Measurements from ENCODE around the gene CTDP1. TPM values are rescaled to one million over a fixed set of nuclear protein-coding genes. Genes with fewer than 3 reads are reported as not detected.

CTDP1 gene
- total RNA-seq, 2 experiments from 2014 or later = 11.9 to 15.4 TPM

DNA sequence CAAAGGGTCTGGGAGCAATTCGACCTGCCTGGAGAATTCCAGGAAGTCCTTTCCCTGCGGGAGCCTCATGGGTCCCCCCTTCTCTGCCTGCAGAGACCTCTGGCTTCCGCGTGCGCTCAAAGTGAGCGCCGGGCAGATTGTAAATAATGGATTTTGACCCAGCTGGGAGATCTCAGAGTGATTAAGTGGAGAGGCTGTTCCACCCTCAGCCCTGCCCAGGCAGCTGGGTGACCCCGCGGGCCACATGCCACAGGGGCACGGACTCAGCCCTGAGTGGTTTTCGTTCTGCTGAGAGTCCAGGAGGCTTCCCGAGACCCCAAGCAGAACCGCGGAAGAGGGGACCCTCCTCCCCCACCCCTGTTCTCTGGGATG, 119.4 kb downstream of the CTDP1 start:
- Histone ChIP-seq H3K4me2 (ENCODE audit: low read length) (peak overlapping the region; percentile 65), H3K27ac (ENCODE audit: low read depth, low read length, poor library complexity, severe bottlenecking) (peak overlapping the region; percentile 33), H3K9me3 (ENCODE audit: low read length) (no peaks in the 10 kb centered on the region), H2AFZ (ENCODE audit: low read length) (peak overlapping the region; percentile 84; the same call in 1 of the 2 replicates), H3K4me1 (ENCODE audit: insufficient read depth, low read length, poor library complexity, severe bottlenecking) (peaks cover 15% of the 10 kb centered on the region), H3K79me2 (ENCODE audit: insufficient read depth, low read depth, low read length) (no peaks in the 10 kb centered on the region), H4K20me1 (ENCODE audit: insufficient read depth, low read length) (no peaks in the 10 kb centered on the region), H3K36me3 (ENCODE audit: insufficient read depth, low read length) (no peaks in the 10 kb centered on the region), H3K9me2 (ENCODE audit: insufficient read depth, low read length) (no peaks in the 10 kb centered on the region), H3K4me3 (ENCODE audit: low read depth, low read length, poor library complexity, severe bottlenecking) (no peak overlapping the region)
- TF ChIP-seq EZH2phosphoT487 (IDR thresholded peaks at IDR 0.05; ENCODE audit: borderline replicate concordance, low read depth, low read length) = no peak
- TF ChIP-seq, protein P1, sequence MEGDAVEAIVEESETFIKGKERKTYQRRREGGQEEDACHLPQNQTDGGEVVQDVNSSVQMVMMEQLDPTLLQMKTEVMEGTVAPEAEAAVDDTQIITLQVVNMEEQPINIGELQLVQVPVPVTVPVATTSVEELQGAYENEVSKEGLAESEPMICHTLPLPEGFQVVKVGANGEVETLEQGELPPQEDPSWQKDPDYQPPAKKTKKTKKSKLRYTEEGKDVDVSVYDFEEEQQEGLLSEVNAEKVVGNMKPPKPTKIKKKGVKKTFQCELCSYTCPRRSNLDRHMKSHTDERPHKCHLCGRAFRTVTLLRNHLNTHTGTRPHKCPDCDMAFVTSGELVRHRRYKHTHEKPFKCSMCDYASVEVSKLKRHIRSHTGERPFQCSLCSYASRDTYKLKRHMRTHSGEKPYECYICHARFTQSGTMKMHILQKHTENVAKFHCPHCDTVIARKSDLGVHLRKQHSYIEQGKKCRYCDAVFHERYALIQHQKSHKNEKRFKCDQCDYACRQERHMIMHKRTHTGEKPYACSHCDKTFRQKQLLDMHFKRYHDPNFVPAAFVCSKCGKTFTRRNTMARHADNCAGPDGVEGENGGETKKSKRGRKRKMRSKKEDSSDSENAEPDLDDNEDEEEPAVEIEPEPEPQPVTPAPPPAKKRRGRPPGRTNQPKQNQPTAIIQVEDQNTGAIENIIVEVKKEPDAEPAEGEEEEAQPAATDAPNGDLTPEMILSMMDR (conservative IDR thresholded peaks at IDR 0.05; ENCODE audit: low read length) = no peak
- ChIA-PET CTCF (ENCODE audit: unreplicated experiment) (interaction anchor here (0.6 kb wide), 1 partner anchor 29 kb away, joined by 3 read pairs; no protein-coding TSS in a partner anchor), POLR2A (interaction anchor here (0.6 kb wide), 1 partner anchor 20 kb away, joined by 3 read pairs; no protein-coding TSS in a partner anchor)
- BruUV-seq (replicated peaks) = no TSS peak
- no peak for DNase-seq (ENCODE audit: low spot score)
- intact Hi-C loops (cut with micrococcal nuclease; ENCODE audit: unreplicated experiment) = no loop called here

DNA sequence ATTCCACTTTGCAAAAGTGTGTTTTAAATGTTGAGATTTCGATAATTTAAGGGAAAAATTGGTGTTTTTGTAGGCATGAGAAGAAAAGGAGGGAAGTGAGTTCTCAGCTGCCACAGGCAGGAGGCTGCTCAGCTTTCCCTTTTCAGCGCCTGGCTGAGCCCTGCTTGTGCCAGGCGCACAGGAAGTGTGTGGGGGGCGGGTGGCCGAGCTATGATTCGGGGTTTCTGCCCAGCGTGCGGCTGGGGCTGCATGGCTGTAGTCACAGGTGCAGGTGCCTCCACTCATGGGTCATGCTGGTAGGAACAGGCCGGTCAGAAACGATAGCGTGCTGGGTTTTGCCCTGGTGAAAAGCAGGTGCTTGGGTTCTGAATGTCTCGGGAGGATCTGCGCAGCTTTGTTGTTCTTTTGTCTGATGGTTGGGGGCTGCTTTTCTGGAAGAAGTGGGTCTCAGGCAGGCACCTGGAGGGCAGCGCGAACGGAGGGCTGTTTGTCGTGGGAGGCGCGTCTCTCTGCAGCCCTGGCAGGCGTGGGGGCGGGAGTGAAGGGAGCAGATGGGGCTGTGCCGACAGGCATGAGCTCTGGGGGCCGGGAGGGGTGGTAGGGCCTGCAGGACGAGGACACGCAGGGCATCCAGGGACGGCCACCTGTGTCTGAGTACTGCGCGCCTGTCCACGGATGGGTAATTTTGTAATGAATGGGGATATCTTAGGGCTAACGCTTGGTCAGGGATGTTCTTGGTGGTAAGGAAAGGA, 120.2 kb downstream of the CTDP1 start:
- TF ChIP-seq, protein P1 (conservative IDR thresholded peaks at IDR 0.05; ENCODE audit: low read length) = no peak
- no peak for TF ChIP-seq EZH2phosphoT487 (IDR thresholded peaks at IDR 0.05; ENCODE audit: borderline replicate concordance, low read depth, low read length)
- no peaks in the 10 kb centered on the region for H3K36me3 ChIP-seq (ENCODE audit: insufficient read depth, low read length)
- ChIA-PET CTCF (ENCODE audit: unreplicated experiment) (no interaction called here), POLR2A (interaction anchor here (0.6 to 1.1 kb wide), 2 partner anchors 21 to 27 kb away, joined by 3 to 6 read pairs; no protein-coding TSS in a partner anchor)
- no peaks in the 10 kb centered on the region for H4K20me1 ChIP-seq (ENCODE audit: insufficient read depth, low read length)
- BruUV-seq (replicated peaks) = no TSS peak
- H3K27ac ChIP-seq (ENCODE audit: low read depth, low read length, poor library complexity, severe bottlenecking) = peak overlapping the region; percentile 33
- peaks cover 15% of the 10 kb centered on the region for H3K4me1 ChIP-seq (ENCODE audit: insufficient read depth, low read length, poor library complexity, severe bottlenecking)
- intact Hi-C loops (cut with micrococcal nuclease; ENCODE audit: unreplicated experiment) = no loop called here
- H3K79me2 ChIP-seq (ENCODE audit: insufficient read depth, low read depth, low read length) = no peaks in the 10 kb centered on the region
- DNase-seq (ENCODE audit: low spot score) = peak; percentile 65
- H3K4me3 ChIP-seq (ENCODE audit: low read depth, low read length, poor library complexity, severe bottlenecking) = peak overlapping the region; percentile 48
- peak overlapping the region; percentile 84 for H2AFZ ChIP-seq (ENCODE audit: low read length)
- peak overlapping the region; percentile 65 for H3K4me2 ChIP-seq (ENCODE audit: low read length)
- H3K9me2 ChIP-seq (ENCODE audit: insufficient read depth, low read length) = no peaks in the 10 kb centered on the region
- H3K9me3 ChIP-seq (ENCODE audit: low read length) = no peaks in the 10 kb centered on the region
